SK-N-SH (cell line): ENCODE data around the gene RNLS. TPM values are rescaled to one million over a fixed set of nuclear protein-coding genes. Genes with fewer than 3 reads are reported as not detected.

ENCODE experiments used
- CTCF ChIA-PET: fragments of 300-600, 350-600 bp; formaldehyde crosslinking; extraction: SDS; loops from one replicate; lab custom pipeline; 2021; lab: Yijun Ruan, JAX
- POLR2A ChIA-PET: fragments of 350-600 bp; sonication (Branson Sonifier 250); formaldehyde crosslinking; extraction: SDS; loops from one replicate; lab custom pipeline; 2020; ENCODE audit warnings: antibody characterized with exemption, inconsistent platforms; lab: Yijun Ruan, JAX
- DNase-seq: peaks from one replicate; pipeline ENCODE4 v3.0.0; 2012
- H2AFZ ChIP-seq: fragments of 200-600 bp; sonication (generic); 2 replicates; pipeline ENCODE4 v1.8.1; 2016; ENCODE audit warnings: antibody characterized with exemption, mild to moderate bottlenecking, low read depth
- H3F3A ChIP-seq: fragments of 200-600 bp; sonication (generic); replicated peaks from 2 replicates; pipeline ENCODE3; 2016; ENCODE audit warnings: antibody characterized with exemption, mild to moderate bottlenecking; ENCODE audit not compliant: insufficient read depth
- H3K27ac ChIP-seq, 2 experiments: fragments of 200-500 bp in 1 of 2; fragments of 200-600 bp in 1 of 2; sonication (Bioruptor generic) in 1 of 2; sonication (generic), shearing (Covaris generic) in 1 of 2; 2 replicates each; pipeline versions ENCODE4 v1.5.1 to v1.6.1; 2014 to 2016; ENCODE audit warnings: low read depth in 2 of 2, inconsistent platforms in 1 of 2, low read length in 1 of 2, mild to moderate bottlenecking in 1 of 2, mixed read lengths in 1 of 2
- H3K27me3 ChIP-seq: fragments of 200-600 bp; sonication (generic), shearing (Covaris generic); 2 replicates; pipeline ENCODE4 v1.6.1; 2016; ENCODE audit warnings: mixed run types; ENCODE audit not compliant: insufficient read depth
- H3K36me3 ChIP-seq, 2 experiments: fragments of 200-500 bp in 1 of 2; fragments of 200-600 bp in 1 of 2; sonication (Bioruptor generic) in 1 of 2; sonication (generic) in 1 of 2; replicated peaks in 1 of 2; 2 replicates each; pipeline versions ENCODE3 to v1.5.1; 2014 to 2016; ENCODE audit warnings: low read length in 1 of 2, mild to moderate bottlenecking in 1 of 2; ENCODE audit not compliant: insufficient read depth in 2 of 2, control insufficient read depth in 1 of 2
- H3K4me1 ChIP-seq, 2 experiments: fragments of 200-500 bp in 1 of 2; fragments of 200-600 bp in 1 of 2; sonication (Bioruptor generic) in 1 of 2; sonication (generic), shearing (Covaris generic) in 1 of 2; 2 replicates each; pipeline versions ENCODE4 v1.5.1 to v1.6.1; 2014 to 2016; ENCODE audit warnings: low read depth in 1 of 2, low read length in 1 of 2, mixed run types in 1 of 2; ENCODE audit not compliant: insufficient read depth in 2 of 2, control insufficient read depth in 1 of 2
- H3K4me2 ChIP-seq: fragments of 200-600 bp; sonication (generic), shearing (Covaris generic); 2 replicates; pipeline ENCODE4 v1.6.1; 2017; ENCODE audit warnings: mixed run types
- H3K4me3 ChIP-seq, 2 experiments: fragments of 200-500 bp in 1 of 2; fragments of 200-600 bp in 1 of 2; sonication (Bioruptor generic) in 1 of 2; sonication (generic), shearing (Covaris generic) in 1 of 2; 2 replicates each; pipeline versions ENCODE4 v1.5.1 to v1.8.1; 2014 to 2016; ENCODE audit warnings: low read depth in 2 of 2, inconsistent platforms in 1 of 2, low read length in 1 of 2, mild to moderate bottlenecking in 1 of 2, mixed read lengths in 1 of 2, moderate library complexity in 1 of 2
- H3K79me2 ChIP-seq: fragments of 200-600 bp; sonication (generic); 2 replicates; pipeline ENCODE4 v1.8.1; 2017; ENCODE audit warnings: mild to moderate bottlenecking; ENCODE audit not compliant: insufficient read depth
- H3K9ac ChIP-seq: fragments of 200-600 bp; sonication (generic); 2 replicates; pipeline ENCODE4 v1.6.1; 2017; ENCODE audit warnings: mixed run types
- H3K9me2 ChIP-seq: fragments of 200-600 bp; sonication (generic); 2 replicates; pipeline ENCODE4 v1.6.1; 2017; ENCODE audit warnings: mixed run types
- H3K9me3 ChIP-seq: fragments of 200-600 bp; sonication (generic); 2 replicates; pipeline ENCODE4 v1.6.1; 2017; ENCODE audit warnings: mixed run types, mild to moderate bottlenecking, moderate library complexity
- H4K20me1 ChIP-seq: fragments of 200-600 bp; sonication (generic); 2 replicates; pipeline ENCODE4 v1.6.1; 2017; ENCODE audit warnings: mild to moderate bottlenecking, mixed run types; ENCODE audit not compliant: insufficient read depth
- CHD2 ChIP-seq: fragments of 150-350 bp; IDR thresholded peaks from 2 replicates; pipeline ENCODE4 v1.6.1; 2018; ENCODE audit warnings: low read length; ENCODE audit not compliant: partially characterized antibody
- ELF1 ChIP-seq: IDR thresholded peaks from 2 replicates; pipeline ENCODE4 v1.4.0; 2012
- EZH2phosphoT487 ChIP-seq: fragments of 200-600 bp; sonication (generic); IDR thresholded peaks from 2 replicates; pipeline ENCODE4 v1.6.1; 2017; ENCODE audit warnings: low read depth, mixed run types, mild to moderate bottlenecking, antibody characterized with exemption, moderate library complexity, borderline replicate concordance
- FOSL2 ChIP-seq: IDR thresholded peaks from 2 replicates; pipeline ENCODE4 v1.4.0; 2012; ENCODE audit warnings: low read depth, mild to moderate bottlenecking, moderate library complexity, borderline replicate concordance
- FOXJ3 ChIP-seq: sonication (generic); formaldehyde crosslinking; IDR thresholded peaks from 2 replicates; pipeline ENCODE4 v1.5.1; 2020; ENCODE audit warnings: mild to moderate bottlenecking, missing genetic modification reagents
- GABPA ChIP-seq: IDR thresholded peaks from 2 replicates; pipeline ENCODE4 v1.4.0; 2012; ENCODE audit warnings: low read depth, mild to moderate bottlenecking
- GATA2 ChIP-seq: sonication (generic); formaldehyde crosslinking; IDR thresholded peaks from 2 replicates; pipeline ENCODE4 v1.5.0; 2020; ENCODE audit warnings: mild to moderate bottlenecking, missing genetic modification reagents
- MXI1 ChIP-seq: IDR thresholded peaks from 2 replicates; pipeline ENCODE4 v1.6.1; 2012; ENCODE audit warnings: mild to moderate bottlenecking, low read depth, low read length, improper control_type of control experiment
- NFIC ChIP-seq: IDR thresholded peaks from 2 replicates; pipeline ENCODE4 v1.4.0; 2012; ENCODE audit warnings: borderline replicate concordance
- NRF1 ChIP-seq: IDR thresholded peaks from 2 replicates; pipeline ENCODE4 v1.6.1; 2012; ENCODE audit warnings: low read depth, mild to moderate bottlenecking, low read length
- RAD21 ChIP-seq: IDR thresholded peaks from 2 replicates; pipeline ENCODE4 v1.6.1; 2012; ENCODE audit warnings: mild to moderate bottlenecking, low read length
- RCOR1 ChIP-seq: fragments of 150-350 bp; IDR thresholded peaks from 2 replicates; pipeline ENCODE4 v1.6.1; 2017; ENCODE audit warnings: antibody characterized with exemption, low read length
- REST ChIP-seq: IDR thresholded peaks from 2 replicates; pipeline ENCODE4 v1.6.1; 2012; ENCODE audit warnings: mild to moderate bottlenecking, low read depth, low read length, moderate library complexity
- TAF1 ChIP-seq: IDR thresholded peaks from 2 replicates; pipeline ENCODE4 v1.6.1; 2012; ENCODE audit warnings: low read depth, mild to moderate bottlenecking, low read length, moderate library complexity, borderline replicate concordance
- TEAD4 ChIP-seq: IDR thresholded peaks from 2 replicates; pipeline ENCODE4 v1.4.0; 2012; ENCODE audit warnings: mild to moderate bottlenecking, borderline replicate concordance; ENCODE audit not compliant: insufficient read depth
- USF2 ChIP-seq: fragments of 150-350 bp; IDR thresholded peaks from 2 replicates; pipeline ENCODE4 v1.6.1; 2017; ENCODE audit warnings: antibody characterized with exemption, low read length, low read depth, borderline replicate concordance
- WGBS: methylation state at CpG from one replicate; pipeline ENCODE4 v1.1.6; 2017; ENCODE audit warnings: low lambda C conversion rate; 5-methylcytosine and 5-hydroxymethylcytosine counted together
- polyA plus RNA-seq, 3 experiments: library from polyadenylated mRNA; depleted of rRNA; stranded (reverse); fragments of >200 nt; gene quantifications; 2 replicates each; pipeline ENCODE4 v1.2.3, GENCODE V29; 2012

RNLS gene
- polyA plus RNA-seq, 1 of the 3 experiments (the other 2 are of a cell fraction): not detected

- H3K9me2 ChIP-seq: no peaks in the 10 kb centered on the region
- POLR2A ChIA-PET: no interaction called here
- H3K4me1 ChIP-seq: no peaks in the 10 kb centered on the region
- H3K79me2 ChIP-seq: no peaks in the 10 kb centered on the region
- TF ChIP-seq REST: no peak
- no peak for TF ChIP-seq MXI1
- TF ChIP-seq NRF1: no peak
- TF ChIP-seq TAF1: no peak
- no peak for TF ChIP-seq RAD21
- no peak for TF ChIP-seq EZH2phosphoT487
- no peak for TF ChIP-seq GABPA
- no peak for TF ChIP-seq ELF1
- TF ChIP-seq RCOR1: no peak
- TF ChIP-seq NFIC: no peak
- TF ChIP-seq FOSL2: no peak
- no peak for TF ChIP-seq GATA2 (CRISPR knock-in tag)
- no peak for TF ChIP-seq CHD2
- TF ChIP-seq TEAD4: no peak
- no peak for TF ChIP-seq FOXJ3 (CRISPR knock-in tag)
- no peak overlapping the region for H3K4me2 ChIP-seq
- WGBS: 78% methylated on average over 3 of the region's 3 CpGs
- DNase-seq: no peak
- no peaks in the 10 kb centered on the region for H3K9me3 ChIP-seq
- H3K27me3 ChIP-seq: no peaks in the 10 kb centered on the region
- CTCF ChIA-PET: no interaction called here
- no peak overlapping the region for H3K27ac ChIP-seq
- no peak overlapping the region for H2AFZ ChIP-seq
- no peak overlapping the region for H3K9ac ChIP-seq
- no peaks in the 10 kb centered on the region for H3F3A ChIP-seq
- no peak overlapping the region for H3K4me3 ChIP-seq
- H3K36me3 ChIP-seq: no peaks in the 10 kb centered on the region
- H4K20me1 ChIP-seq: no peaks in the 10 kb centered on the region
Measured at GRCh38 chr10:88456730-88457129, 126.4 kb downstream of the RNLS start.

GRCh38 chr10:88455831-88456230 is 127.3 kb downstream of the RNLS start:
- no peaks in the 10 kb centered on the region for H3K9me3 ChIP-seq
- H2AFZ ChIP-seq: no peak overlapping the region
- no peaks in the 10 kb centered on the region for H3K9me2 ChIP-seq
- CTCF ChIA-PET: no interaction called here
- no peak overlapping the region for H3K9ac ChIP-seq
- TF ChIP-seq GABPA (no peak), GATA2 (CRISPR knock-in tag) (no peak), NFIC (no peak), RAD21 (no peak), USF2 (no peak)
- TF ChIP-seq, all 33 proteins: peak for 0
- no peaks in the 10 kb centered on the region for H3K36me3 ChIP-seq
- H3K4me3 ChIP-seq: no peak overlapping the region
- H3F3A ChIP-seq: no peaks in the 10 kb centered on the region
- no peak for DNase-seq
- no peaks in the 10 kb centered on the region for H3K27me3 ChIP-seq
- no peak overlapping the region for H3K4me2 ChIP-seq
- WGBS: 75% methylated on average over 2 of the region's 2 CpGs
- no peaks in the 10 kb centered on the region for H3K79me2 ChIP-seq
- H3K4me1 ChIP-seq: no peaks in the 10 kb centered on the region
- no peak overlapping the region for H3K27ac ChIP-seq
- H4K20me1 ChIP-seq: no peaks in the 10 kb centered on the region
- POLR2A ChIA-PET: no interaction called here
